ENCODE measurements around the gene SP110.

GRCh38 chr2:230205721-230206120 lies 14.1 kb downstream of the SP110 start:
- TF ChIP-seq CTCF (IDR thresholded peaks at IDR 0.05) (no peak), POLR2A (IDR thresholded peaks at IDR 0.05) (no peak)

Data from Peyer's patch (tissue), 4 donors.